Smooth muscle cell (in vitro differentiated cells): ENCODE results near the gene ZNF322. TPM values are rescaled to one million over a fixed set of nuclear protein-coding genes. Genes with fewer than 3 reads are reported as not detected.
"Not testable (repeated sequence)": the region's sequence is repeated elsewhere in the genome, so short reads cannot be mapped to it uniquely, and the experiment has no call there.

Experiments used
- DNase-seq: peaks from one replicate; lab custom pipeline; 2025; ENCODE audit not compliant: unreplicated experiment; lab: John Stamatoyannopoulos, UW
- H2AFZ ChIP-seq: fragments of 200-600 bp; sonication (generic); 2 replicates; pipeline ENCODE4 v1.6.0; 2016; ENCODE audit warnings: antibody characterized with exemption, low read depth, mild to moderate bottlenecking
- H3F3A ChIP-seq: fragments of 200-600 bp; sonication (generic); 2 replicates; pipeline ENCODE4 v1.6.0; 2017; ENCODE audit warnings: antibody characterized with exemption, low read depth
- H3K27ac ChIP-seq: fragments of 200-600 bp; sonication (generic); 2 replicates; pipeline ENCODE4 v1.5.1; 2016; ENCODE audit warnings: low read depth, mild to moderate bottlenecking
- H3K27me3 ChIP-seq: fragments of 200-600 bp; sonication (generic); 2 replicates; pipeline ENCODE4 v1.6.1; 2016; ENCODE audit warnings: low read depth, mild to moderate bottlenecking
- H3K36me3 ChIP-seq: fragments of 200-600 bp; sonication (generic); 2 replicates; pipeline ENCODE4 v1.5.1; 2016; ENCODE audit warnings: low read depth
- H3K4me1 ChIP-seq: fragments of 200-600 bp; sonication (generic); 2 replicates; pipeline ENCODE4 v1.5.1; 2016; ENCODE audit warnings: low read depth
- H3K4me2 ChIP-seq: fragments of 200-600 bp; sonication (generic); 2 replicates; pipeline ENCODE4 v1.6.0; 2016; ENCODE audit warnings: mild to moderate bottlenecking
- H3K4me3 ChIP-seq: fragments of 200-600 bp; sonication (generic); 2 replicates; pipeline ENCODE4 v1.5.1; 2016; ENCODE audit warnings: mild to moderate bottlenecking
- H3K79me2 ChIP-seq: fragments of 200-600 bp; sonication (generic); 2 replicates; pipeline ENCODE4 v1.6.0; 2016; ENCODE audit warnings: low read depth, mild to moderate bottlenecking
- H3K9ac ChIP-seq: fragments of 200-600 bp; sonication (generic); 2 replicates; pipeline ENCODE4 v1.6.0; 2016; ENCODE audit warnings: low read depth
- H3K9me3 ChIP-seq: fragments of 200-600 bp; sonication (generic); replicated peaks from 2 replicates; pipeline ENCODE4 v1.5.1; 2016; ENCODE audit warnings: low read depth
- H4K20me1 ChIP-seq: fragments of 200-600 bp; sonication (generic); 2 replicates; pipeline ENCODE4 v1.6.0; 2016; ENCODE audit warnings: low read depth
- CTCF ChIP-seq: fragments of 200-600 bp; sonication (generic); IDR thresholded peaks from 2 replicates; pipeline ENCODE4 v1.5.1; 2017; ENCODE audit warnings: borderline replicate concordance, mild to moderate bottlenecking, antibody characterized with exemption; ENCODE audit not compliant: insufficient read depth, poor library complexity, severe bottlenecking
- WGBS: methylation state at CpG from one replicate; pipeline ENCODE4 v1.1.7; 2016; ENCODE audit warnings: low lambda C conversion rate; 5-methylcytosine and 5-hydroxymethylcytosine counted together
- polyA plus RNA-seq: library from polyadenylated mRNA; unstranded; fragments of >200 nt; fragmentation: Nextera tagmentation; extraction: Ambion mirVana; gene quantifications from 2 replicates; pipeline ENCODE4 v1.2.1, GENCODE V29; 2016
- total RNA-seq: library from RNA; depleted of rRNA; stranded (reverse); fragments of >200 nt; gene quantifications from 2 replicates; pipeline ENCODE4 v1.2.3, GENCODE V29; 2014

The ZNF322 gene
- total RNA-seq, result 23.3 and 23.9 TPM in 2 replicates
- 13.7 and 16.7 TPM in 2 replicates for polyA plus RNA-seq

DNA sequence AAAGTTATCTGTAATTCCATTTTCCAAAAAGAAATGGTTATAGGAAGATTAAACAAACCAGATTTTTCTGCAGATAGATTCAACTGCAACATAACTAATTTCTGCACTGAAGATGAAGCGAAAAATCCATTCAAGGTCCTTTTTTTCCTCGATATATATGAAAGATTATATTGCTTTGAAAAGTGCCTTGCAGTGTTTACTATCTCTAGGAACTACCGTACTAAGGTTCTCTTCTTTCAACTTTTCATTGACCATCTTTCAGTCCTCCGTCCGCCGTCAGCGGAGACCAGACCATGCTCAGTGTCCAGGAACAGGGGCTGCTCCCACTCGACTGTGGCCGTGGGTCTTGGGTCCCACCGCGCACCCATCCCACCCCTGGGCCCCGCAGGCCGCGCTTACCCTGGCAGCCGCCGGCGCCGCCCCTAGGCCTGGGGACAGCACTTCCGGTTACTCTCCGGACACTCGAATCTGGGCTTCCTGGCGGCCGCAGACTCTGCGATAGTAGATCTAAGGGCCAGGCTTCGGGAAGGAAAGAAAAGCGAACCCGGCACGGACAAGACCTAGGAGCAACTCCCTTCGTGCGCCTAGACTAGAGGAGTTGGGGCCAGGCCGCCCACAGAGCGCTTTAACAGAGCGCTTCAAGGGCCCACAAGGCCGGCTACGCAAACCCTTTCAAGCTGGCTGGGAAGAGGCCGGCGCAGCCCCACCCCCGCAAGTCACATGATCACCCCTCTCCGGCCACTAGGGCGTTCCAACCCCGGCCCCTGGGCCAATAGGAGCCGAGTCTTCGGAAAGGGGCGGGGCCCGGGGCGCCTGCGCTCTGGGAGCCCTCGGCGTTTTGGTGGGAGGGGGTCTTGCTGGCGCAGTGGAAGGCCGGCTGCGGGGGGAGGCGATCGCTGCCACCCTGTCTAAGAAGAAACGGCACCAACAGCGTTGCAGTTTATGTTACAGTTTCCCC is at the start of gene ZNF322:
TSS of gene ZNF322 (minus strand) at position 705 of the 958 bp plus-strand sequence. CDS start 21,193 bp downstream, outside the sequence.
- Histone ChIP-seq H3K79me2 (peaks cover 49% of the 10 kb centered on the region), H3F3A (no peaks in the 10 kb centered on the region), H3K9ac (peak within 1 kb of the TSS; percentile 88), H3K4me2 (peak within 1 kb of the TSS; percentile 94), H4K20me1 (peaks cover 34% of the 10 kb centered on the region), H3K27me3 (peaks cover 24% of the 10 kb centered on the region), H3K4me1 (peaks cover 11% of the 10 kb centered on the region), H3K4me3 (peak within 1 kb of the TSS; percentile 73), H2AFZ (peak within 1 kb of the TSS; percentile 99), H3K27ac (peak within 1 kb of the TSS; percentile 84), H3K9me3 (no peaks in the 10 kb centered on the region), H3K36me3 (peaks cover 9% of the 10 kb centered on the region)
- no peak for TF ChIP-seq CTCF
- peak; percentile 85 for DNase-seq
- under 1% methylated on average over 53 of the region's 56 CpGs for WGBS

- not testable (repeated sequence) for H3F3A ChIP-seq
Measured at GRCh38 chr6:26705780-26706179, 46.2 kb upstream of the ZNF322 start.

GRCh38 chr6:26705352-26705751 is 45.8 kb upstream of the ZNF322 start:
- H3K27me3 ChIP-seq, H3K9me3 ChIP-seq, H3K79me2 ChIP-seq, H3K4me2 ChIP-seq, H3K36me3 ChIP-seq, DNase-seq, H4K20me1 ChIP-seq, H2AFZ ChIP-seq, H3K9ac ChIP-seq, H3K27ac ChIP-seq, H3F3A ChIP-seq, H3K4me3 ChIP-seq, H3K4me1 ChIP-seq: not testable (repeated sequence)
- WGBS, result no CpG with 5 or more reads among the region's 5 CpGs

More at GRCh38 chr6:26705780-26706179, 46.2 kb upstream of the ZNF322 start:
- not testable (repeated sequence) for H3K79me2 ChIP-seq, H3K27me3 ChIP-seq, H3K36me3 ChIP-seq, H3K9ac ChIP-seq, H3K9me3 ChIP-seq, H3K27ac ChIP-seq, DNase-seq, H3K4me3 ChIP-seq, H3K4me2 ChIP-seq, H2AFZ ChIP-seq, H4K20me1 ChIP-seq, H3K4me1 ChIP-seq
- no CpG with 5 or more reads among the region's 4 CpGs for WGBS

DNA sequence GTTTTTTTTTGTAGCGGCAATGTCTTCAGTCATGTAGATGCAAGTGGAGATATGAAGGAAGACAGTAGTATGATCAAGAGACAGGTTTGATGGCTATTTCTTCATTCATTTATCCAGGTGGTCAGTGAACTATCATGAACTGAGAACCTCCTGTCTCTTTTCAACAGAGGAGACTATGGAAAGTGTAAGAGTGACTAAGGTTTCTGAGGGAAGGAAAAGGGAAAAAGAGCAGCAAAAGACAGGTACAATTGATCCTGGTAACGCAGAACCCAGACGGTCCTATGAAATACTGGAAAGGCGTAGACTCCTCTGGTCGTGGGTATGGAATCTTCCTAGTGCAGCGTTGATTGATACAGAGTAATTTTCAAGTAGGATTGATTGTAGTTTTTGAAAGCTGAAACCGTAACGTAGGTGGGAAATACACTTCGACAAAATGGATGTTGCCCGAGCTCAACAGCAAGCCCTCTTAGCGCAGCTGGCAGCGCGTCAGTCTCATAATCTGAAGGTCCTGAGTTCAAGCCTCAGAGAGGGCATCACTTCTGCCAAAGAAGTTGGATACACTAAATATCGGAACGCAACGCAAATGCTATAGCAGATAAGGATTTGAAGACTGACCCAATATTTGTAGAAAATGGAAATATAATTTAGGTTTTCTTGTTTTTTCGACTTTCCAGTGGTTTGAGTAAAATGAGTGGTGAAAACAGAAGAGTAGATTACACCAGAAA is 41.6 kb upstream of the ZNF322 start:
- not testable (repeated sequence) for H3K79me2 ChIP-seq, H3F3A ChIP-seq, H3K4me1 ChIP-seq, H2AFZ ChIP-seq, H3K36me3 ChIP-seq, H3K9me3 ChIP-seq, DNase-seq, H4K20me1 ChIP-seq, H3K27me3 ChIP-seq, H3K4me2 ChIP-seq, H3K4me3 ChIP-seq, H3K9ac ChIP-seq, H3K27ac ChIP-seq
- WGBS, result no CpG with 5 or more reads among the region's 17 CpGs

DNA sequence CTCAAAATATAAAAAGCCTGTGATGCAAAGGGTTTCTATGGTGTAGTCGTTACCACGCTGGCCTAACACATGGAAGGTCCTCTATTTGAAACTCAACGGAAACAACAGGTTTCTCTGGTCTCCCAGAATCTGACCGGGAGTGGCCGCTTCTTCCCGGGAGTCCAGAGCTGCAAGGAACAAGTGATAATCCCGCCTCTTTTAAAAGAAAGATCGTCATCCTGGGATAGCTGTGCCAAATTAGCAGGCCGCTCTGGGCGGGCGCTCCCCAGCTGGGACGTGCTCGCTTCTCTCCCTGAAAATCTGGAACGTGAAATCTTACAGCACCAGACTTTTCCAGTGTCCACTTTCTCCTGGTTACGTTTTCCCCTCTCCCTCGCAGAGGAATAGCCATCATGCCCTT is 38.0 kb upstream of the ZNF322 start:
- H3K79me2 ChIP-seq, H3K4me2 ChIP-seq, H3F3A ChIP-seq, H3K27ac ChIP-seq, H3K27me3 ChIP-seq, H4K20me1 ChIP-seq, H3K9ac ChIP-seq, H3K9me3 ChIP-seq, DNase-seq, H3K4me1 ChIP-seq, H3K36me3 ChIP-seq, H3K4me3 ChIP-seq, H2AFZ ChIP-seq: not testable (repeated sequence)
- WGBS, result no CpG with 5 or more reads among the region's 16 CpGs

DNA sequence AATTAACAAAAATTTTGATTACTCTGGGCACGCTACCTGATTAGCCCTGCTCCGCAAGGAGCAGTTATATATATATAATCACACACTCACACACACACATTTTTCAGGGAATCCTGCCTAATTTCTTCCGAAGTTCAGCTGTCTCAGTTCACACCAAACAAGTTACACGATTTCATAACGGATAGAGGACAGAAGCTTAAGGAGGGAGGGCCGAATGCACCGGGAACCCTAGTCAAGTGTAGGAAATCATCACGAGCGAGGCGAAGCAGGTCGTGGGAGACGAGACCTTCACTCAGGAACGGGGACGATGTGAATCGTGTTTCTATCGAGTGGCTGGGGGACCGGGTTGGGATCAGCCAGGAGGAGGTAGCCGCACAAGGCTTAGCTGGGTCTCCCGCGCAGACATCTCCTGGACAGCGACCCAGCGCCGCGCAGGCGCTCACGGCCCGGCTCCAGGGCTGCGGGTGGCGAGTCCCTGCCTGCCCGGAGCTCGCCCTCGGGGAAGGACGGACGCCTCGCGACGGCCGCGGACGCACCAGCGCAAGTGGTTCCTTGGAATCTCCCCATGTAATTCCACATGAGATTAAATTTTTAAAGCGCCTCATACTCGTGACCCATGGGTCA is 29.9 kb upstream of the ZNF322 start:
- not testable (repeated sequence) for H3K27ac ChIP-seq, H2AFZ ChIP-seq, H3K4me1 ChIP-seq, H3K79me2 ChIP-seq, H3F3A ChIP-seq, H3K9me3 ChIP-seq, H3K4me2 ChIP-seq, H3K9ac ChIP-seq, H3K4me3 ChIP-seq, H3K27me3 ChIP-seq, H4K20me1 ChIP-seq, H3K36me3 ChIP-seq, DNase-seq
- WGBS, result no CpG with 5 or more reads among the region's 43 CpGs

DNA sequence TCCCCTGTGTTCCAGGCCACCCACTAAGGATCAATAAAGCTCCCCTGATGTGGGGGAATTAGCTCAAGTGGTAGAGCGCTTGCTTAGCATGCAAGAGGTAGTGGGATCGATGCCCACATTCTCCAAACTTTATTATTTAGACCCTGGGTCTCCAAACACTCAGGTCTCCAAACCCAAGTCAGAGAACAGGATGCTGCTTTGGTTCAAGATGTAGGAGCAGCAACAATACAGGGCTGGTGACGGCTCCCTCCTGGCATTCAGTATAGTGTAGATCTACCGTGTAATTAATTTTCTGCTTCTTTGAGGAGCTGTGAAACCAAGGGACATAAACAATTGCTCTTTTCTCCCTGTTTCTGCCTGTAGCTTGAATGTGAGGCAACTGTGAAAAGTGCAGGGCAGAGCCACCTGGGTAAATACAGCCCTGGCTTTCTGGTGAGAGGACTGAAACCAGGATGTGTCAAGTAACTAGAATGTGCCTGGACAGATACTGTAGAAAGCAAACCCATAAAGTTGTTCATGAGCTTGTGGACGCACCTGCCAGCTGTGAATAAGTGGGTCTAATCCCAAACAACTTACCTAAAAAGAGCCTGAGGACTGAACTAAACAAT is 23.0 kb upstream of the ZNF322 start:
- not testable (repeated sequence) for DNase-seq, H3K79me2 ChIP-seq, H4K20me1 ChIP-seq, H3K27ac ChIP-seq, H3K36me3 ChIP-seq, H3K9me3 ChIP-seq, H3F3A ChIP-seq, H2AFZ ChIP-seq, H3K9ac ChIP-seq, H3K4me2 ChIP-seq, H3K4me1 ChIP-seq, H3K27me3 ChIP-seq, H3K4me3 ChIP-seq
- 56% methylated on average over 1 of the region's 5 CpGs for WGBS
